Transverse colon (tissue), 4 donors: ENCODE measurements around the gene RBM38. TPM values are rescaled to one million over a fixed set of nuclear protein-coding genes. Genes with fewer than 3 reads are reported as not detected.
"Not testable (repeated sequence)": the region's sequence is repeated elsewhere in the genome, so short reads cannot be mapped to it uniquely, and the experiment has no call there.

ENCODE experiments used
- DNase-seq: peaks from one replicate; pipeline ENCODE4 v3.0.0-alpha.2; 2019
- H3K27ac ChIP-seq, 4 donors: fragments of 200-600 bp; sonication (generic); 2 replicates each; pipeline ENCODE4 v1.5.1; 2016 to 2018; ENCODE audit warnings: inconsistent platforms in 4 of 4
- H3K27me3 ChIP-seq: fragments of 200-600 bp; sonication (generic); 2 replicates; pipeline ENCODE4 v1.5.1; 2017; ENCODE audit warnings: inconsistent platforms
- H3K36me3 ChIP-seq, 4 donors: fragments of 200-600 bp; sonication (generic); 2 replicates each; pipeline ENCODE4 v1.5.1; 2017 to 2019; ENCODE audit warnings: inconsistent platforms in 4 of 4
- H3K4me1 ChIP-seq, 4 donors: fragments of 200-600 bp; sonication (generic); 2 replicates each; pipeline ENCODE4 v1.5.1; 2017 to 2020; ENCODE audit warnings: inconsistent platforms in 4 of 4
- H3K4me3 ChIP-seq, 4 donors: fragments of 200-600 bp; sonication (generic); 1 replicate in 1 of 4; 2 replicates in 3 of 4; pipeline versions ENCODE4 v1.5.1 to v1.6.1; 2017 to 2019; ENCODE audit warnings: inconsistent platforms in 4 of 4
- H3K9me3 ChIP-seq, 2 donors: fragments of 200-600 bp; sonication (generic); 2 replicates each; pipeline ENCODE4 v1.5.1; 2017 to 2019; ENCODE audit warnings: inconsistent platforms in 2 of 2
- EP300 ChIP-seq: sonication (generic); formaldehyde crosslinking; IDR thresholded peaks from one replicate; pipeline ENCODE4 v1.6.1; 2017; ENCODE audit warnings: antibody characterized with exemption, low read depth
- POLR2A ChIP-seq: fragments of 450-650 bp; IDR thresholded peaks from one replicate; pipeline ENCODE4 v1.6.1; 2016; ENCODE audit warnings: antibody characterized with exemption, mild to moderate bottlenecking, moderate library complexity
- POLR2AphosphoS5 ChIP-seq, 3 donors: sonication (generic); formaldehyde crosslinking; IDR thresholded peaks; one replicate each; pipeline ENCODE4 v1.6.1; 2016; ENCODE audit warnings: antibody characterized with exemption in 3 of 3
- WGBS, 2 donors: methylation state at CpG; one replicate each; pipeline ENCODE4 v1.1.5; 2018; ENCODE audit warnings: low coverage in 1 of 2; 5-methylcytosine and 5-hydroxymethylcytosine counted together
- in situ Hi-C, 4 donors: fragments of 200-750 bp; cut with MboI; loops; one replicate each; pipeline versions ENCODE4 v1.15.0 to v1.15.1; 2017; ENCODE audit warnings: low sequenced_read_pairs in 3 of 4, low pct_ligation_motif_present in 1 of 4, low pct_unique_long_range_greater_than_20kb in 1 of 4
- intact Hi-C: fragments of 100-400 bp; cut with DNase I; formaldehyde crosslinking; loops from one replicate; pipeline ENCODE4 v1.15.1; 2023; ENCODE audit warnings: low total_unique reads
- total RNA-seq, 4 donors: library from RNA; depleted of rRNA; stranded (reverse); fragments of >200 nt; gene quantifications; one replicate each; pipeline ENCODE4 v1.1.0, GENCODE V29; 2016
- TF ChIP-seq, protein P1 (sequence below), 5 experiments: fragments of 200-600 bp in 3 of 5; fragments of 450-650 bp in 2 of 5; sonication (generic) in 3 of 5; IDR thresholded peaks; 1 replicate in 2 of 5; 2 replicates in 3 of 5; pipeline ENCODE4 v1.5.1; 2016 to 2017; ENCODE audit warnings: antibody characterized with exemption in 5 of 5, inconsistent platforms in 3 of 5, mild to moderate bottlenecking in 2 of 5, moderate library complexity in 1 of 5

The RBM38 gene
- total RNA-seq, 4 donors from 2014 or later, result 26.5 to 37.4 (median 30.4) TPM

DNA sequence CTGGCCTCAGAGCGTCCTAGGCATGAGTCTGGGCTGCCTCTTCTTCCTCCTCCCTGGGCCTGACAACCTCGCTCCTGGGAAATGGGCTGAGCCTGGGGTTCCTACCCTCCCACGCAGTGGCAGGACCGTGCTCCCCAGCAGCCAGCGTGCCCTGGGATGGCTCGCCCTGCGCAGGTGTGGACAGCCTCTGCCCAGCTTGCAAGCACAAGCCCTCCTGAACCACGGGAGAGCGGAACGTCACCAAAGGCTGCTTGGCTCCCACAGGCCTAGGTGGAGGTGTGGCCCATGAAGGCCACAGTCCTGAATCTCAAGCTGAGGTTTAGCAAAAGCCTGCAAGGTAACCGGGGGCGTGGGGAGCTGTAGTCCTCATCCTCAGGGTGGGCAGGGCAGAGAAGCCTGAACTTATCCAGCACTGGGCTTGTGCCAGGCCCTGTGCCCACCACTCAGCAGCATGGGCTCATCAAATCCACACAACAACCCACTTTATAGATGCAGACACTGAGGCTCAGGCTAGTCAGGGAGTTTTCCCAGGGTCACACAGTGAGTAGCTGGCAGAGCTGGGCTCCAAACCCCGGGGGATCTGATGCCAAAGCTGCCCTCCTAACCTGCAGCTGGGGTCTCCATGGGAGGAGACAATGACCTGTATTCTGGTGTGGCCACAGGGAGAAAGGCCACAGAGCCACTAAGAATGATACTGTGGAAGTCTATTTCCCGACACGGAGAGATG, 25.3 kb downstream of the RBM38 start:
- Histone ChIP-seq H3K27ac (no peak overlapping the region), H3K4me3 (no peak overlapping the region), H3K4me1 (no peaks in the 10 kb centered on the region), H3K9me3 (no peaks in the 10 kb centered on the region), H3K27me3 (no peaks in the 10 kb centered on the region), H3K36me3 (no peaks in the 10 kb centered on the region)
- 60 to 87% methylated on average over 1 to 15 of the region's 15 CpGs for WGBS, 2 donors
- DNase-seq, result no peak
- TF ChIP-seq EP300 (no peak), POLR2AphosphoS5 (IDR thresholded peaks at IDR 0.05) (no peak), POLR2A (no peak)
- TF ChIP-seq, protein P1, sequence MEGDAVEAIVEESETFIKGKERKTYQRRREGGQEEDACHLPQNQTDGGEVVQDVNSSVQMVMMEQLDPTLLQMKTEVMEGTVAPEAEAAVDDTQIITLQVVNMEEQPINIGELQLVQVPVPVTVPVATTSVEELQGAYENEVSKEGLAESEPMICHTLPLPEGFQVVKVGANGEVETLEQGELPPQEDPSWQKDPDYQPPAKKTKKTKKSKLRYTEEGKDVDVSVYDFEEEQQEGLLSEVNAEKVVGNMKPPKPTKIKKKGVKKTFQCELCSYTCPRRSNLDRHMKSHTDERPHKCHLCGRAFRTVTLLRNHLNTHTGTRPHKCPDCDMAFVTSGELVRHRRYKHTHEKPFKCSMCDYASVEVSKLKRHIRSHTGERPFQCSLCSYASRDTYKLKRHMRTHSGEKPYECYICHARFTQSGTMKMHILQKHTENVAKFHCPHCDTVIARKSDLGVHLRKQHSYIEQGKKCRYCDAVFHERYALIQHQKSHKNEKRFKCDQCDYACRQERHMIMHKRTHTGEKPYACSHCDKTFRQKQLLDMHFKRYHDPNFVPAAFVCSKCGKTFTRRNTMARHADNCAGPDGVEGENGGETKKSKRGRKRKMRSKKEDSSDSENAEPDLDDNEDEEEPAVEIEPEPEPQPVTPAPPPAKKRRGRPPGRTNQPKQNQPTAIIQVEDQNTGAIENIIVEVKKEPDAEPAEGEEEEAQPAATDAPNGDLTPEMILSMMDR (IDR thresholded peaks at IDR 0.05), result no peak
- intact Hi-C loops (no loop called here), in situ Hi-C loops (no loop called here)

DNA sequence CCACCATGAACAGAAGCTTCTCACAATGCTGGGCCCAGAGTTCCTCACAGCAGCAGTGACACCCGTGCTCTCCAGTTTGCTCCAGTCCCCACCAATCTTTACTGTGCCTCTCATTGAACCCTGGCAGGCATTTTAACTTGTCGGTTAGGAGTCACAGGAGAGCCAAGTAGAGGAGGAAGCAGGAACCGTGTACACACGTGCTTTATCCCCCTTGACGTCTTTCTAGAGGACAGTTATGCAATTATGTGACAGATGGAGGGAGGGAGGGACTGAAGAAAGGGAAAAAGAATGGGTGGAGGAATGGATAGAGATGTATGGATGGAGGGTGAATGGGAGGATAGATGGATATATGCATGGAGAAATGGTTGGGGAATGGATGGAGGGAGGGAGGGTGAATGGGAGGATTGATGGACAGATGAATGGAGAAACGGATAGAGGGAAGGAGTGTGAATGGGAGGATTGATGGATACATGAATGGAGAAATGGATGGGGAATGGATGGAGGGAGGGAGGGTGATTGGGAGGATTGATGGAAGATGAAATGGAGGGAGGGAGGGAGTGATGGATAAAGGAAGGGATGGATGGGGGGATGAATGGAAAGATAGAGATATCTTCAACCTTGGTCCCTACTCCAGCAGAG, 26.0 kb downstream of the RBM38 start:
- WGBS, 2 donors, result 40 to 64% methylated on average over 3 to 6 of the region's 6 CpGs
- TF ChIP-seq POLR2AphosphoS5 (IDR thresholded peaks at IDR 0.05) (no peak), EP300 (no peak), POLR2A (no peak)
- TF ChIP-seq, protein P1 (IDR thresholded peaks at IDR 0.05), result no peak
- Histone ChIP-seq H3K27ac (no peak overlapping the region), H3K36me3 (no peaks in the 10 kb centered on the region), H3K9me3 (no peaks in the 10 kb centered on the region), H3K27me3 (no peaks in the 10 kb centered on the region), H3K4me3 (no peak overlapping the region), H3K4me1 (no peaks in the 10 kb centered on the region)
- DNase-seq, result no peak
- in situ Hi-C loops (no loop called here), intact Hi-C loops (no loop called here)

DNA sequence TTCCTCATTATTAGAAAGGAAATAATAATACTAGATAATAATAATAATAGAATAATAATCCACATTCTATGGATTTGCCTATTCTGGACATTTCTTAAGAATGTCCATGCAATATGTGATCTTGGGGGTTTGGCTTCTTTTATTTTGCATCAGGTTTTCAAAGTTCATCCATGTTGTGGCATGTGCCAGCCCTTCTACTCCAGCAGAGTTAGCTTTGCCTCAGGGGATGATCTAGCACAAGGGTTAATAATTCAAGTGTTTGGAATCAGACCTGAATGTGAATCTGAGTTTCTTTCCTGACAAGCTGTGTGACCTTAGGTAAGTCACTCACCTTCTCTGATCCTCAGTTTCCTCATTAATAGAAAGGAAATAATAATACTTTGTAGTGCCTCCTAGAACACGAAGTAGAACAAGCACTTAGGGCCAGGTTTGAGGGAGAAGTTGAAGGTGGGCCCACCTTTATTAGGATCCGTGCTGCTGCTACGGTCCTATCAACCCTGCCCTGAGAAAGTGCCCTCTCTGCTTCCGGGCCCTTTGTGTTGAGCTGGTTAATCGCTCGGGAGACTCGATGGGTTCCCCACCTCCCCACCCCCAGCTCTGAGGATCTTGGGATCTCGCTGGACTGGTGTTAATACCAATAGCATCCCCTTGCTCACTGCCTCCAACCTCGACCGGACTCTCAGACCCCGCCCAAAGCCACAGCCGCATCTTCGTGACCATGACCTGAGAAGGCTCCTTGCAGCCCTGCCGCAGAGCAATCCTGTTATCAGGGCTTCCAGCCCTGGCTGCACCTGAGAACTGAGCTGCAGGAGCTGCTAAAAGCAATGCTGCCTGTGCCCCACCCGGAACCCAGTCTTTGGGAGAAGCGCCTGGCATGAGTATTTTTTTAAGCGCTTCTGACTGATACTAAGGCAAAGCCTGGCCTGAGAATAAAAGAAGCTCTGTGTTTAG, 26.9 kb downstream of the RBM38 start:
- WGBS, 2 donors, result 45 to 63% methylated on average over 2 to 17 of the region's 17 CpGs
- H3K9me3 ChIP-seq, result no peaks in the 10 kb centered on the region
- H3K27ac ChIP-seq, result no peak overlapping the region
- no peak overlapping the region for H3K4me3 ChIP-seq
- no peak for DNase-seq
- no peaks in the 10 kb centered on the region for H3K27me3 ChIP-seq
- intact Hi-C loops (no loop called here), in situ Hi-C loops (no loop called here)
- no peaks in the 10 kb centered on the region for H3K36me3 ChIP-seq
- H3K4me1 ChIP-seq, result no peaks in the 10 kb centered on the region
- TF ChIP-seq EP300 (no peak), POLR2AphosphoS5 (IDR thresholded peaks at IDR 0.05) (no peak), POLR2A (no peak)
- TF ChIP-seq, protein P1 (IDR thresholded peaks at IDR 0.05), result no peak

DNA sequence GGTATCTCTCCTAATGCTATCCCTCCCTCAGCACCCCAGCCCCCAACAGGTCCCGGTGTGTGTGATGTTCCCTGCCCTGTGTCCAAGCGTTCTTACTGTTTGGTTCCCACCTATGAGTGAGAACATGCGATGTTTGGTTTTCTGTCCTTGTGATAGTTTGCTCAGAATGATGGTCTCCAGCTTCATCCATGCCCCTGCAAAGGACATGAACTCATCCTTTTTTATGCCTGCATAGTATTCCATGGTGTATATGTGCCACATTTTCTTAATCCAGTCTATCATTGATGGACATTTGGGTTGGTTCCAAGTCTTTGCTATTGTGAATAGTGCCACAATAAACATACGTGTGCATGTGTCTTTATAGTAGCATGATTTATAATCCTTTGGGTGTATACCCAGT, 28.3 kb downstream of the RBM38 start:
- in situ Hi-C loops, H3K36me3 ChIP-seq, H3K9me3 ChIP-seq, H3K27me3 ChIP-seq, DNase-seq, H3K4me1 ChIP-seq, H3K4me3 ChIP-seq, intact Hi-C loops, H3K27ac ChIP-seq: not testable (repeated sequence)
- 84 to 100% methylated on average over 3 to 4 of the region's 4 CpGs for WGBS, 2 donors
